H1 (cell line): ENCODE data around the gene SHISA6. TPM values are rescaled to one million over a fixed set of nuclear protein-coding genes. Genes with fewer than 3 reads are reported as not detected.

Experiments used
- CHD1 ChIP-seq: IDR thresholded peaks from 2 replicates; pipeline ENCODE4 v1.6.1; 2012; ENCODE audit warnings: low read depth, low read length, improper control_type of control experiment
- CHD2 ChIP-seq: IDR thresholded peaks from 2 replicates; pipeline ENCODE4 v1.6.1; 2012; ENCODE audit warnings: low read length, improper control_type of control experiment
- EZH2 ChIP-seq: fragments of 200-600 bp; sonication (generic); IDR thresholded peaks from 2 replicates; pipeline ENCODE4 v1.7.1; 2012; ENCODE audit warnings: low read depth, mild to moderate bottlenecking, moderate library complexity, low read length, inconsistent platforms; ENCODE audit not compliant: severe bottlenecking
- GABPA ChIP-seq: IDR thresholded peaks from 2 replicates; pipeline ENCODE4 v1.6.1; 2011; ENCODE audit warnings: mild to moderate bottlenecking, low read length, moderate library complexity, borderline replicate concordance; ENCODE audit not compliant: insufficient read depth
- NANOG ChIP-seq: IDR thresholded peaks from 2 replicates; pipeline ENCODE4 v1.6.1; 2011; ENCODE audit warnings: low read length, low read depth, mild to moderate bottlenecking, inconsistent platforms; ENCODE audit not compliant: insufficient read depth, poor library complexity, severe bottlenecking
- TBP ChIP-seq: IDR thresholded peaks from 2 replicates; pipeline ENCODE4 v1.6.1; 2011; ENCODE audit warnings: low read depth, low read length, improper control_type of control experiment
- polyA plus RNA-seq, 7 experiments: library from polyadenylated mRNA; depleted of rRNA in 3 of 7; stranded (reverse) in 5 of 7; unstranded in 2 of 7; fragments of >200 nt in 5 of 7; fragments of 200-250 nt in 2 of 7; gene quantifications; 1 replicate in 5 of 7; 2 replicates in 1 of 7; 4 replicates in 1 of 7; pipeline versions ENCODE4 v1.2.1 to v1.2.3, GENCODE V29; 2011 to 2013; ENCODE audit warnings: missing spikeins in 2 of 7, mixed read lengths in 2 of 7
- total RNA-seq: library from RNA; stranded (reverse); fragmentation: NEBNext Ultra II Directional; extraction: Animal tissue kit (Norgen Biotek cat#: 25700); gene quantifications from 2 replicates; pipeline ENCODE4 v1.2.1, GENCODE V29; 2021
- TF ChIP-seq, protein P1 (sequence below): IDR thresholded peaks from 2 replicates; pipeline ENCODE4 v1.6.1; 2011; ENCODE audit warnings: low read length, improper control_type of control experiment
- TF ChIP-seq, protein P2 (sequence below): IDR thresholded peaks from 2 replicates; pipeline ENCODE4 v1.6.1; 2011; ENCODE audit warnings: low read depth, mild to moderate bottlenecking, low read length; ENCODE audit not compliant: insufficient read depth

The SHISA6 gene
- total and polyA plus RNA-seq, 2 of the 8 experiments (the other 6 are each of a cell fraction or from before 2014, with no cell fraction given), result 2.9 to 4.8 TPM

- no peak for TF ChIP-seq NANOG
- TF ChIP-seq EZH2, result no peak
- no peak for TF ChIP-seq CHD1
- TF ChIP-seq GABPA, result no peak
- no peak for TF ChIP-seq TBP
- no peak for TF ChIP-seq CHD2
- TF ChIP-seq, protein P1, sequence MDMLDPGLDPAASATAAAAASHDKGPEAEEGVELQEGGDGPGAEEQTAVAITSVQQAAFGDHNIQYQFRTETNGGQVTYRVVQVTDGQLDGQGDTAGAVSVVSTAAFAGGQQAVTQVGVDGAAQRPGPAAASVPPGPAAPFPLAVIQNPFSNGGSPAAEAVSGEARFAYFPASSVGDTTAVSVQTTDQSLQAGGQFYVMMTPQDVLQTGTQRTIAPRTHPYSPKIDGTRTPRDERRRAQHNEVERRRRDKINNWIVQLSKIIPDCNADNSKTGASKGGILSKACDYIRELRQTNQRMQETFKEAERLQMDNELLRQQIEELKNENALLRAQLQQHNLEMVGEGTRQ, result no peak
- TF ChIP-seq, protein P2, sequence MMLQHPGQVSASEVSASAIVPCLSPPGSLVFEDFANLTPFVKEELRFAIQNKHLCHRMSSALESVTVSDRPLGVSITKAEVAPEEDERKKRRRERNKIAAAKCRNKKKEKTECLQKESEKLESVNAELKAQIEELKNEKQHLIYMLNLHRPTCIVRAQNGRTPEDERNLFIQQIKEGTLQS, result no peak
Measured at GRCh38 chr17:11328770-11329169, 87.8 kb downstream of the SHISA6 start (continued).
